Retina (tissue), 1 donor: ENCODE results near the gene PACSIN1.

ENCODE experiments used
- DNase-seq: peaks from one replicate; pipeline ENCODE4 v3.0.0-alpha.2; 2016

Gene PACSIN1, protein sequence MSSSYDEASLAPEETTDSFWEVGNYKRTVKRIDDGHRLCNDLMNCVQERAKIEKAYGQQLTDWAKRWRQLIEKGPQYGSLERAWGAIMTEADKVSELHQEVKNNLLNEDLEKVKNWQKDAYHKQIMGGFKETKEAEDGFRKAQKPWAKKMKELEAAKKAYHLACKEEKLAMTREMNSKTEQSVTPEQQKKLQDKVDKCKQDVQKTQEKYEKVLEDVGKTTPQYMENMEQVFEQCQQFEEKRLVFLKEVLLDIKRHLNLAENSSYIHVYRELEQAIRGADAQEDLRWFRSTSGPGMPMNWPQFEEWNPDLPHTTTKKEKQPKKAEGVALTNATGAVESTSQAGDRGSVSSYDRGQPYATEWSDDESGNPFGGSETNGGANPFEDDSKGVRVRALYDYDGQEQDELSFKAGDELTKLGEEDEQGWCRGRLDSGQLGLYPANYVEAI

DNA sequence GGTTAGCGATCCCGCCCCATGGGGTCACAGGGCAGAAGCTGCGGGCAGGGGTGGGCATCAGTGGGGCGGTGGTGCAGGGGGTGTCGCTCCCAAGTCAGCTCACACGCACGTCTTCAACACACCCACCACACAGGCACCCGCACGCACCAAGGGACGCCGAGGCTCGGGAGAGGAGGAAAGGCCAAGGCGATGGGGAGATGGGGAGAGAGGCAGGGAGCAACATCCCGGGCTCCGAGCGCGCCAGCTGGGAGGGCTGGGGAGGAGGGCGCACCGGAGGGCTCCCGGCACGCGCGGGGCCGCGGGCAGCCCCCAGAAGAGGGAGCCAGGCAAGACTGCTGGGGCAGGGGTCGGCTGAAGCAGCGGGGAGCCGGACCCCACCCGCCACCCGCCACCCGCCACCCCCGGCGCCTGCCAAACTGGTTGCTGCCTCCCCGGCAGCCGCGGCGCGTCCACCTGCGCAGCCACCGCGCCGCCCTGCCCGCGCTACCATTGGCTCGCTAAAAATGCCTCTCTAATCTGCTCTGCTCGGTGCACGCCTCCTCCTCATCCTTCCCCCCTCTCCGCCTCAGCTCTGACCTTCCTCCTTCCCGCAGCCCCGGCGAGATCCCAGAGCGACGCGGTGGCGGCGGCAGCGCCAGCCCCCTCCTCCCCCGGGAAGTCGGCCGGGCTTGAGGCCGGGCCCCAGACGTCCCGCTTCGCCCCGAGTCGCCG lies at the start of gene PACSIN1:
Gene PACSIN1 (plus strand): TSS at position 546 of the 711 bp plus-strand sequence. CDS start 60,230 bp downstream, outside the sequence.
- DNase-seq: peak; percentile 60

GRCh38 chr6:34416877-34417371 lies 49.0 kb upstream of the PACSIN1 start:
- no peak for DNase-seq

GRCh38 chr6:34418367-34418766 lies 47.5 kb upstream of the PACSIN1 start:
- DNase-seq: no peak

DNA sequence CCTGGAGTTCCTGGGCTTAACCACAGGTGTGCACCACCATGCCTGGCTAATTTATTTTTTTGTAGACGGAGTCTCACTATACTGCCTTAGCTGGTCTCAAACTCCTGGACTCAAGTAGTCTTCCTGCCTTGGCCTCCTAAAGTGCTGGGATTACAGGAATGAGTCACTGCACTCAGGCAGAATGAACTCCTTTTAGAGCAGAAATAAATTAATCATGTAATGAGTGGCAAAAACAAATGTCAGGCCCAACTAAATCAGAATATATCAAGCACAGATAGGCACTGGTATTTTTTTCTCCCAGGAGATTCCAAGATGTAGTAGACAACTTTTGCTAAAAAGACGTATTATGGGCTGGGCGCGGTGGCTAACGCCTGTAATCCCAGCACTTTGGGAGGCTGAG lies 42.6 kb upstream of the PACSIN1 start:
- DNase-seq: no peak

DNA sequence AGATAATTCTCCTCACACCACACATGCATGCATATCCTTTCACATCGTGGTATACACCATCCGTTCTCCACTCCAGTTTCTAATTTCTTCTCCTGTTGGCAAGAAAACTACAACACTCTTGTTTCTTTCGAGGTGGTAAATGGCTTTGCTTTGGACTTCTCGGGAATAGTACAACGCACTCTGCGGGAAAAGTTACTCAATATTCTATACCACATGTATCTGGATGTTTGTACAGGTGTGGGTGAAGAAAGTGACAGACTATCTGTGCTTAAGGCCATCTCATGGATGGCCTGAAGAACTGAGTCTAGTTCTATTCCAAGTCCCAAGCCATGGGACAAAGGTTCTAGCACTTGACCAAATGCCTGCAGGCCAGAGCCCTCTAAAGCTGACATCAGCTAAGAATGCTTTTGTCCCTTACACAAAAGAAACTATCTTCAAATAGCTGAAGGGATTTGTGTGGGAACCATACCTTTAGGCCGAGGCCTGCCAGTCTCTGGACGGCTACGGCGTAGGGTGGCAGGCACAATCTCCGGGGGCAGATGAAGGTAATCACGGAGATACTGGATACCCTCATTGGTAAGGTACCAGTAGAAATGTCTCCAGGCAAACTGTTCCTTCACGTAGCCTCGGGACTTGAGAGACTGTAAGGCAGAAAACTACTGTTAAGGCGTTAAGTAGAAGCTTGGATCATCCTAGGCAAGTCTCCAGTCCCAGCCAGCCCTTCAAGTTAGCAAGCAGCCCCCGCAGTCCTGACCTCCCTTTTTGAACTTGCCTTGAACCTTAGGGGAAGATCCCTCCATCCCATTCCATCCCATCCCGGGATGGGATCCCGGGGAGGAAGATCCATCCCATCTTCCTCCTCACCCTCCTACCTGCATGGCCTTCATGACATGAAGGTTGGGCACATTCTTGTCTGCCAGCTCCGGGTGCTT lies 41.4 kb upstream of the PACSIN1 start:
- DNase-seq: no peak

DNA sequence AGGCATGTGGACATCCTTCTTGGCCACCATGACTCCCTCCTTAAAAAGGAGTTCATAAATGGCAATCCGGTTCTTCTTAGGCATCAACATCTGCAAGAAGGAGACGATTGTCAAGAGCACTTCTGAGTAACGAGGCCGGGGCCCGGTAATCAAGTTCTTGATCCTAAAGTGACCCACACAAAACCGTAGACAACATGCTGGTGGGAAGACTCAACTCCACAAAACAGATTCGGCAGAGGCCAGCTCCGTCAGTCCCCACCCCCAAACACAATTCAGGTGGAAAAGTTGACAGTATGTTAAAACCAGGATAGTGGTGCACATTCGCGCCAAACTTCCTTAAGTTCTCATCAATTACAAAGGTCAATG lies 40.8 kb upstream of the PACSIN1 start:
- no peak for DNase-seq

DNA sequence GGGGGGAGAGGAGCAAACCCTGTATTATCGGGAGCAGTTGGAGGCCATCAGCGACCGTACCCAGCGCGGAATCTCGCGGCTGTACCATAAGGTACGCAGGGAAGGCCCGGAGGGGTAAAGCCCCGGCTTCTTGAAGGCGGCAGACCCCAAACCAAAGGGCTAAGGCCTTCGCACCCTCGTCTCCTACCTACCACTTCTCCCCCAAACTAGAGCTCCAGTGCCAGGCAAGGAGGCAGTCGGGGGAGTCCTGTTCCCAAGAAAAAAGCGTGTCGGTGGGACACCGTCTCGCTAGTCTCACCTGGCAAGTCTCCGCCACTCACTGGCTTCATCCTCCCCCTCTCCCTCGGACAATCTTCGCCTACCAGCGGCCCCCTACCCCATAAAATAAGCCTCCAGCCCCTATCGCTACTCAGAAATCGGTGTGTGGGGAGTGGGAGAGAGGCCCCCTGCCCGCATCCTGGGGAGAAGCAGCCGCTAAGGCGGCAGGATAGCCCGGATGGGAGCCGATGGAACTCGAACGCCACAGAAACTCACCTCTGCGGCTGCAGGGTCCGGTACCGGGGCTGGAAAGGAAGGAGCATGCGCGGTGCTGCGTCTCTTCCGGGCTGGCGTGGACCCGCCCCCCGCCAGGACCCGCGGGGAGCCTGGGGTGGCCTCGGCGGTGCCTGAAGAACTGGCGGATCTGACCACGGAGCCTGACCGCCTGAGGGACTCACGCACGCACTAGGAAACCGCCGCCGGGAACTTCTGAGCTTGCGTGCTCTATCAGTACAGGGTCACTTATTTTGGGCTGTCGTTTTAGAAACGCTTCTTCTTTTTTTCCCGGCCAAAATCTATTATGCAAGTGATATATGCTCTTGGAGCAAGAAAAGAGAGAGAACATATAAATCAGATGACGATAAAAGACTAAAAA lies 40.1 kb upstream of the PACSIN1 start, which contains the start of gene RPS10:
Gene RPS10 (minus strand): TSS at position 572 of the 913 bp plus-strand sequence. CDS start 848 bp downstream, outside the sequence.
- DNase-seq: peak; percentile 98

DNA sequence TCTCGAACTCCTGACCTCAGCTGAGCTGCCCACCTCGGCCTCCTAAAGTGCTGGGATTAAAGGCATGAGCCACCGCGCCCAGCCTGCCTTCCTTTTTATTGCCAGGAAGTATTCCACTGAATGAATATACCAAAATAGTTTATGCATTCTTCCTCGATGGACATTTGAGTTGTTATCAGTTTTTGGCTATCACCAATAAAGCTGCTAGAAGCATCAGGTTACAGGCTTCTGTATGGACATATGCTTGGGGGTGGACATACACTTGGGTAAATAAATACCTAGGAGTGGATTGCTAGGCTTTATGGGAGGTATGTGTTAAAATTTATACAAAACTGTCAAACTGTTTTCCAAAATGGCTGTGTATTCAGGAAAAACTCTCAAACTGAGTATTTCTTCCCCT lies 30.0 kb upstream of the PACSIN1 start:
- DNase-seq: no peak

DNA sequence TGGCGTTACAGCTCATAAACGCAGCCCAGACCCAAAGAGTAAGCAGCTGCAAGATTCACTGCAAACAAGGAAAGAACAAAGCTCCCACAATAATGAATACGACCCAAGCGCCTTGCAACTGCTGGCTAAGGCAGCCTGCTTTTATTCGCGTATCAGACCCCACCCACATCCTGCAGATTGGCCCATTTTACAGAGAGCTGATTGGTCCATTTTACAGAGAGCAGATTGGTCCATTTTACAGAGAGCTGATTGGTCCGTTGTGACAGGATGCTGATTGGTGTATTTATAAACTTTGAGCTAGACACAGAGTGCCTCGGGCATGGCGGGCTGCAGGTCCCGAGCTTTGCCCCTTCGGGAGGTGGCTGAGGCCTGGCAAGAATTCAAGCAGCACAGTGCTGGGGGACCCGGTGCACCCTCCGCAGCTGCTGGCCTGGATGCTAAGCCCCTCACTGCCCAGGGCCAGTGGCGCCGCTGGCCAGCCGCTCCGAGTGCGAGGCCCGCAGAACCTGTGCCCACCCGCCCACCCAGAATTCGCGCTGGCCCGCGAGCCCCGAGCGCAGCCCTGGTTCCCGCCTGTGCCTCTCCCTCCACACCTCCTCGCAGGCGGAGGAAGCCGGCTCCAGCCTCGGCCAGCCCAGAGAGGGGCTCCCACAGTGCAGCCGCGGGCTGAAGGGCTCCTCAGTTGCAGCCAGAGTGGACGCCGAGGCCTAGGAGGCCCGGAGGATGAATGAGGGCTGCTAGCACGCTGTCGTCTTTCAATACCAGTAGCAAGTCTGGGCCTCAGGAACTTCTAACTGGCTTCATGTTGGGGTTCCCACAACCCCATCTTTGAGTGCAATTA lies 28.9 kb upstream of the PACSIN1 start:
- no peak for DNase-seq

DNA sequence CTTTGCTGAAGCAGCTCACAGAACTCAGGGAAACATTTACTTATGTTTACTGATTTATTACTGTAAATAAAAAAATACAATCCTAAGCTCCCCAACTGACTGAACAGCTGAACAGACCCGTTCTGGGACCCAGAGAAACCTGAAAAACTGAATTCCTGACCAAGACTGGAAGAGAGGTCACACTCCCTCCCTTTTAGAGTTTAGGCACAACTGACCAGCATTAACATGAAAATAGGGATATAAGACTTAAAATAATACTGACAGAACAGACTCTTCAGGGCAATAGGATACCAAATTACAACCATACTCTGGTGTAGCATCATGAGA lies 28.3 kb upstream of the PACSIN1 start:
- no peak for DNase-seq

DNA sequence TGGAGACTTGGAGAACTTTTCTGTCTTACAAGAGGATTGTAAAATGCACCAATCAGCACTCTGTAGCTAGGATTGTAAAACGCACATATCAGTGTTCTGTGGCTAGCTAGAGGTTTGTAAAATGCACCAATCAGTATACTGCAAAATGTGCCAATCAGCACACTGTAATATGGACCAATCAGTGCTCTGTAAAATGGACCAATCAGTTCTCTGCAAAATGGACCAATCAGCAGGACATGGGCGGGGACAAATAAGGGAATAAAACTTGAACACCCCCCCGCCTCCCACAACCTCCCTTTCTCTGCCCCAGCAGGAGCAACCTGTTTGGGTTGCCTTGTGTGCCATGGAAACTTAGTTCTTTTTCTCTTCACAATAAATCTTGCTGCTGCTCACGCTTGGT lies 27.2 kb upstream of the PACSIN1 start:
- no peak for DNase-seq

- no peak for DNase-seq
These were observed 26.4 kb upstream of the PACSIN1 start for GRCh38 chr6:34439442-34439841.

DNA sequence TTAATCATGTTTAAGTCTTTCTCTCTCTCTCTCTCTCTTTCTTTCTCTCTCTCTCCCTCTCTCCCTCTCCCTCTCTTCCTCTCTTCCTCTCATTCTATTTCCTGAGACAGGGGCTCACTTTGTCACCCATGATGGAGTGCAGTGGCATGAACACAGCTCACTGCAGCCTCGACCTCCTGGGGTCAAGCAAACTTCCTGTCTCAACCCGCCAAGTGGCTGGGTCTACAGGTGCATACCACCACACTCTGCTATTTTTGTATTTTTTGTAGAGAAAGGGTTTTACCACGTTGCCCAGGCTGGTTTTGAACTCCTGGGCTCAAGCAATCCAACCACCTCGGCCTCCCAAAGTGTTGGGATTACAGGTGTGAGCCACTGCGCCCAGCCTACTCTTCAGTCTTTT lies 24.4 kb upstream of the PACSIN1 start:
- no peak for DNase-seq

DNA sequence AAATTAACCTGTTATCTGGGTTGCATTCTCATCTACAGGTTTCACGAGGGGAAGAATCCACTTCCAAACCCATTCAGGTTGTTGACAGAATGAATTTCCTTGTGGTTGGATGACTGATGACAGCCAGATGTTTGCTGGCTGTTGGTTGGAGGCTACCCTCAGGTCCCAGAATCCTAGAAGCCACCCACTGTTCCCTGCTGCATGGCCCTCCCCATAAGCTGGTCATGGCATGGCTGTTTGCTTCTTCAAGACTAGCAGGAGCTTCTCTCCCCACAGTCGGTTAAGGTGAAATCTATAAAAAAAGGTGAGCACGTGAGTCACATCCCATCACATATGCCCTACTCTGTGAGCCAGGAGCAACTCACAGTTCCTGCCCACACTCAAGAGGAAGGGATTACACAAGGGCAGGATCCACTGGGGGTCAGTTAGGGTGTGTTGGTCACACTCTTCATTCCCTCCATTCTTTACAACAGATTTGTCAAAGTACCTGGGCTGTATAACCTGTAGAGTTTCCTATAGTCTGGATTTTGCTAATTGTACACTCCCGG lies 20.5 kb upstream of the PACSIN1 start:
- DNase-seq: no peak

- no peak for DNase-seq
These were observed 18.5 kb upstream of the PACSIN1 start for GRCh38 chr6:34447386-34447785.

- no peak for DNase-seq
These were observed 18.0 kb upstream of the PACSIN1 start for GRCh38 chr6:34447910-34448309.

GRCh38 chr6:34451192-34451591 lies 14.7 kb upstream of the PACSIN1 start:
- no peak for DNase-seq

- no peak for DNase-seq
These were observed 10.0 kb upstream of the PACSIN1 start for GRCh38 chr6:34455831-34456230.

- no peak for DNase-seq
These were observed 8.5 kb upstream of the PACSIN1 start for GRCh38 chr6:34457382-34457741.
